Measurements from ENCODE around the gene PDZD8. TPM values are rescaled to one million over a fixed set of nuclear protein-coding genes. Genes with fewer than 3 reads are reported as not detected.

PDZD8 gene
- total and polyA plus RNA-seq, 2 donors (not counting 1 experiment from before 2014, with no cell fraction given), result 15.4 to 34.6 TPM

DNA sequence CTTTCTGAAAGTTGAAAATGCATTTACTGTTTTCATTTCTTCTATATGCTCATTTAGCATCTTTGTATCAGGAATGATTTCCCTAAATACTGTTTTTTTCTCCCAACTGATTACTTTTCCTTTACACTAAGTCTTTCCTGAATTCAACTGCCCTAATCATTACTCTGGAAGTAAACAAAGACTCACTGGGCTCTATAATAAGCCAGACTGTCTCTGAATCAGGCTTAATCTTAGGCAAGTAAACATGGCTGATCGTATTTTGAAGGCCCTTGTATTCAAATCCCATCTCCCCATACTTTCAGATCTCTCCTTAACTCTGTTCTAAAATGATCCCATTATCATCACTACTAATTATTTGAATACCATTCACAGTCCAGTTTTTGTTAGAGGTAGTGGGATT lies 61.6 kb downstream of the PDZD8 start:
- Histone ChIP-seq H3K9me3 (ENCODE audit: control insufficient read depth, insufficient read depth, low read depth, low read length) (no peaks in the 10 kb centered on the region), H3K27me3 (ENCODE audit: control insufficient read depth, insufficient read depth, low read length) (no peaks in the 10 kb centered on the region), H4K20me1 (ENCODE audit: control insufficient read depth, extremely low read depth, insufficient read depth, low read length) (no peaks in the 10 kb centered on the region), H2AFZ (ENCODE audit: low read length) (no peak overlapping the region), H3K9ac (ENCODE audit: insufficient read depth, low read length) (no peak overlapping the region), H3K79me2 (ENCODE audit: control insufficient read depth, insufficient read depth, low read length) (no peaks in the 10 kb centered on the region), H3K36me3 (ENCODE audit: control insufficient read depth, insufficient read depth, low read length) (no peaks in the 10 kb centered on the region), H3K27ac (ENCODE audit: insufficient read depth, low read length) (no peak overlapping the region), H3K4me3 (replicated peaks in 1 of 4; ENCODE audit: control extremely low read depth in 1 of 4, insufficient read depth in 1 of 4, low read depth in 3 of 4, low read length in 4 of 4) (no peak overlapping the region), H3K4me2 (ENCODE audit: extremely low read depth, insufficient read depth, low read length) (no peak overlapping the region), H3K4me1 (ENCODE audit: control insufficient read depth, extremely low read depth, insufficient read depth, low read length) (no peaks in the 10 kb centered on the region)
- DNase-seq (ENCODE audit: low read depth in 2 of 2), result no peak
- TF ChIP-seq EZH2 (IDR thresholded peaks at IDR 0.05; ENCODE audit: low read length, missing control alignments), result no peak
- TF ChIP-seq, protein P1, sequence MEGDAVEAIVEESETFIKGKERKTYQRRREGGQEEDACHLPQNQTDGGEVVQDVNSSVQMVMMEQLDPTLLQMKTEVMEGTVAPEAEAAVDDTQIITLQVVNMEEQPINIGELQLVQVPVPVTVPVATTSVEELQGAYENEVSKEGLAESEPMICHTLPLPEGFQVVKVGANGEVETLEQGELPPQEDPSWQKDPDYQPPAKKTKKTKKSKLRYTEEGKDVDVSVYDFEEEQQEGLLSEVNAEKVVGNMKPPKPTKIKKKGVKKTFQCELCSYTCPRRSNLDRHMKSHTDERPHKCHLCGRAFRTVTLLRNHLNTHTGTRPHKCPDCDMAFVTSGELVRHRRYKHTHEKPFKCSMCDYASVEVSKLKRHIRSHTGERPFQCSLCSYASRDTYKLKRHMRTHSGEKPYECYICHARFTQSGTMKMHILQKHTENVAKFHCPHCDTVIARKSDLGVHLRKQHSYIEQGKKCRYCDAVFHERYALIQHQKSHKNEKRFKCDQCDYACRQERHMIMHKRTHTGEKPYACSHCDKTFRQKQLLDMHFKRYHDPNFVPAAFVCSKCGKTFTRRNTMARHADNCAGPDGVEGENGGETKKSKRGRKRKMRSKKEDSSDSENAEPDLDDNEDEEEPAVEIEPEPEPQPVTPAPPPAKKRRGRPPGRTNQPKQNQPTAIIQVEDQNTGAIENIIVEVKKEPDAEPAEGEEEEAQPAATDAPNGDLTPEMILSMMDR (conservative IDR thresholded peaks at IDR 0.05 in 1 of 2, IDR thresholded peaks at IDR 0.05 in 1 of 2; ENCODE audit: low read depth in 1 of 2, low read length in 2 of 2), result no peak

DNA sequence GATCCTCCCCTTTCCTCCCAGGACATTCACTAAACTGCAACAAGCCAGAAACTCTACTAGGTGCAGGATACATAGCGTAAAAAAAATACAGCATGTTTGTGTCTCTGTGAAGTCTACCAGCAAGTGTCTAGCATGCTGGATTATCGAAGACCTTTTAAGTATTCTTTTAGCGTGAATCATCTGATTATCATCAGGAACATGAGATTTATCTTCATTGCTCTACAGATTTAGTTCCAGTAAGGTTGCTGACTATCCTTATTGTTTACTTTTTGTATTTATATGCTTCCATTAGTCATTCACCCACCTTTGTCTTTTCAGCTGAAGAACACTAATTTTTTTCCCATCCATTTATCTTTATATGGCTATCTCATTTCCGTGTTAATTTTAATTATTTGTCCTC lies 62.8 kb downstream of the PDZD8 start:
- no peak overlapping the region for H2AFZ ChIP-seq (ENCODE audit: low read length)
- H3K4me1 ChIP-seq (ENCODE audit: control insufficient read depth, extremely low read depth, insufficient read depth, low read length), result no peaks in the 10 kb centered on the region
- H3K9ac ChIP-seq (ENCODE audit: insufficient read depth, low read length), result no peak overlapping the region
- H3K27me3 ChIP-seq (ENCODE audit: control insufficient read depth, insufficient read depth, low read length), result no peaks in the 10 kb centered on the region
- H3K4me3 ChIP-seq (replicated peaks in 1 of 4; ENCODE audit: control extremely low read depth in 1 of 4, insufficient read depth in 1 of 4, low read depth in 3 of 4, low read length in 4 of 4), result no peak overlapping the region
- no peak overlapping the region for H3K4me2 ChIP-seq (ENCODE audit: extremely low read depth, insufficient read depth, low read length)
- no peak overlapping the region for H3K27ac ChIP-seq (ENCODE audit: insufficient read depth, low read length)
- H3K79me2 ChIP-seq (ENCODE audit: control insufficient read depth, insufficient read depth, low read length), result no peaks in the 10 kb centered on the region
- peak in 1 of 2 donors; percentile 16 for DNase-seq (ENCODE audit: low read depth in 2 of 2)
- no peaks in the 10 kb centered on the region for H4K20me1 ChIP-seq (ENCODE audit: control insufficient read depth, extremely low read depth, insufficient read depth, low read length)
- no peak for TF ChIP-seq EZH2 (IDR thresholded peaks at IDR 0.05; ENCODE audit: low read length, missing control alignments)
- TF ChIP-seq, protein P1 (conservative IDR thresholded peaks at IDR 0.05 in 1 of 2, IDR thresholded peaks at IDR 0.05 in 1 of 2; ENCODE audit: low read depth in 1 of 2, low read length in 2 of 2), result no peak
- H3K36me3 ChIP-seq (ENCODE audit: control insufficient read depth, insufficient read depth, low read length), result no peaks in the 10 kb centered on the region
- no peaks in the 10 kb centered on the region for H3K9me3 ChIP-seq (ENCODE audit: control insufficient read depth, insufficient read depth, low read depth, low read length)

DNA sequence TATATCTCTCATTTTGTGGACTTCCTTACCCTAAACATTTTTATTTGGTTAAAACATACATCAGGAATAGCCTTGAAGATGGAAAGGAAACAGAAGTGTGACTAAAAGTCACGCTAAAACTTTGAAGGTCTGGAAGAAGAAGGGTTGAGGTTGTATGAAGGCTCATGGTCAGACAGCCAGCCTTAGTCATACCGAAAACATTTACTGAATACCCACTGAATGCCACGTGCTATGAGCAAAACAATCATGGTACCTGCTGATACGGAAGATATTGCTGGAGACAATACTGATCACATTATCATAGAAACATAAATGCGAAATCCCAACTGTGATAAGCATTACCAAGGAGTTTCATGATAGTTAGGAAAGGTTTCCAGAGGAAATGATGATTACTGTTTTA lies 64.0 kb downstream of the PDZD8 start:
- TF ChIP-seq EZH2 (IDR thresholded peaks at IDR 0.05; ENCODE audit: low read length, missing control alignments), result no peak
- TF ChIP-seq, protein P1 (conservative IDR thresholded peaks at IDR 0.05 in 1 of 2, IDR thresholded peaks at IDR 0.05 in 1 of 2; ENCODE audit: low read depth in 1 of 2, low read length in 2 of 2), result no peak
- Histone ChIP-seq H4K20me1 (ENCODE audit: control insufficient read depth, extremely low read depth, insufficient read depth, low read length) (no peaks in the 10 kb centered on the region), H3K4me2 (ENCODE audit: extremely low read depth, insufficient read depth, low read length) (no peak overlapping the region)

More for the DNA sequence above, 64.0 kb downstream of the PDZD8 start:
- H3K4me1 ChIP-seq (ENCODE audit: control insufficient read depth, extremely low read depth, insufficient read depth, low read length), result no peaks in the 10 kb centered on the region
- no peaks in the 10 kb centered on the region for H3K27me3 ChIP-seq (ENCODE audit: control insufficient read depth, insufficient read depth, low read length)
- H3K79me2 ChIP-seq (ENCODE audit: control insufficient read depth, insufficient read depth, low read length), result no peaks in the 10 kb centered on the region
- H2AFZ ChIP-seq (ENCODE audit: low read length), result no peak overlapping the region
- peak in 1 of 2 donors; percentile 21 for DNase-seq (ENCODE audit: low read depth in 2 of 2)
- H3K4me3 ChIP-seq (replicated peaks in 1 of 4; ENCODE audit: control extremely low read depth in 1 of 4, insufficient read depth in 1 of 4, low read depth in 3 of 4, low read length in 4 of 4), result no peak overlapping the region
- H3K9me3 ChIP-seq (ENCODE audit: control insufficient read depth, insufficient read depth, low read depth, low read length), result no peaks in the 10 kb centered on the region
- H3K36me3 ChIP-seq (ENCODE audit: control insufficient read depth, insufficient read depth, low read length), result no peaks in the 10 kb centered on the region
- H3K9ac ChIP-seq (ENCODE audit: insufficient read depth, low read length), result no peak overlapping the region
- H3K27ac ChIP-seq (ENCODE audit: insufficient read depth, low read length), result no peak overlapping the region

Measured in fibroblast of lung (primary cell).